B cell (primary cell): ENCODE results near the gene EEFSEC.

Experiments used
- EZH2 ChIP-seq: IDR thresholded peaks from 2 replicates; pipeline ENCODE4 v1.6.1; 2012; ENCODE audit warnings: borderline replicate concordance, low read depth, mild to moderate bottlenecking, moderate library complexity, low read length; ENCODE audit not compliant: insufficient read depth, poor library complexity, severe bottlenecking
- TF ChIP-seq, protein P1 (sequence below): fragments of 200-600 bp; IDR thresholded peaks from one replicate; pipeline ENCODE4 v1.8.0; 2022; ENCODE audit warnings: antibody characterized with exemption, mild to moderate bottlenecking

- TF ChIP-seq, protein P1, sequence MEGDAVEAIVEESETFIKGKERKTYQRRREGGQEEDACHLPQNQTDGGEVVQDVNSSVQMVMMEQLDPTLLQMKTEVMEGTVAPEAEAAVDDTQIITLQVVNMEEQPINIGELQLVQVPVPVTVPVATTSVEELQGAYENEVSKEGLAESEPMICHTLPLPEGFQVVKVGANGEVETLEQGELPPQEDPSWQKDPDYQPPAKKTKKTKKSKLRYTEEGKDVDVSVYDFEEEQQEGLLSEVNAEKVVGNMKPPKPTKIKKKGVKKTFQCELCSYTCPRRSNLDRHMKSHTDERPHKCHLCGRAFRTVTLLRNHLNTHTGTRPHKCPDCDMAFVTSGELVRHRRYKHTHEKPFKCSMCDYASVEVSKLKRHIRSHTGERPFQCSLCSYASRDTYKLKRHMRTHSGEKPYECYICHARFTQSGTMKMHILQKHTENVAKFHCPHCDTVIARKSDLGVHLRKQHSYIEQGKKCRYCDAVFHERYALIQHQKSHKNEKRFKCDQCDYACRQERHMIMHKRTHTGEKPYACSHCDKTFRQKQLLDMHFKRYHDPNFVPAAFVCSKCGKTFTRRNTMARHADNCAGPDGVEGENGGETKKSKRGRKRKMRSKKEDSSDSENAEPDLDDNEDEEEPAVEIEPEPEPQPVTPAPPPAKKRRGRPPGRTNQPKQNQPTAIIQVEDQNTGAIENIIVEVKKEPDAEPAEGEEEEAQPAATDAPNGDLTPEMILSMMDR: no peak
- no peak for TF ChIP-seq EZH2
Measured at GRCh38 chr3:128188956-128189355, 35.7 kb downstream of the EEFSEC start.
